ENCODE measurements around the gene OR52W1. TPM values are rescaled to one million over a fixed set of nuclear protein-coding genes. Genes with fewer than 3 reads are reported as not detected.

The OR52W1 gene
- total RNA-seq: not detected in 2 replicates

GRCh38 chr11:6199174-6199810 lies at the start of gene OR52W1:
OR52W1 (plus strand) TSS chr11:6199224; CDS start chr11:6199224, 0 bp downstream.

GRCh38 chr11:6170226-6170625 lies 28.8 kb upstream of the OR52W1 start, which contains the start of gene OR52B2:
OR52B2 (minus strand) TSS chr11:6170326; CDS start chr11:6170326, 0 bp downstream.

GRCh38 chr11:6205366-6205765 lies 6.3 kb downstream of the OR52W1 start, which contains the start of gene C11orf42:
C11orf42 (plus strand) TSS chr11:6205557; CDS start chr11:6205616, 59 bp downstream.

GRCh38 chr11:6234387-6235107 lies 35.5 kb downstream of the OR52W1 start, which contains the start of gene FHIP1B:
FHIP1B (minus strand) TSS chr11:6234636; CDS start chr11:6224516, 10,120 bp downstream.

GRCh38 chr11:6238902-6239301 lies 39.9 kb downstream of the OR52W1 start, which contains the start of gene CNGA4:
CNGA4 (plus strand) TSS chr11:6239089; CDS start chr11:6239207, 118 bp downstream.

Other genes starting within 250 kb of the OR52W1 start
- gene OR56A5, start 230.7 kb upstream of the OR52W1 start, total RNA-seq: not detected in 2 replicates
- not detected in 2 replicates for gene OR52L1, start 212.2 kb upstream of the OR52W1 start, total RNA-seq
- gene OR56A4, start 192.3 kb upstream of the OR52W1 start, total RNA-seq: not detected in 2 replicates
- gene OR56A1, start 168.5 kb upstream of the OR52W1 start, total RNA-seq: not detected in 2 replicates
- not detected in 2 replicates for gene OR56B4, start 91.5 kb upstream of the OR52W1 start, total RNA-seq
- gene OR52B2, start 28.9 kb upstream of the OR52W1 start, total RNA-seq: 0.06 TPM in 1 of 2 replicates, not detected in the other
- not detected in 2 replicates for gene C11orf42, start 6.3 kb downstream of the OR52W1 start, total RNA-seq
- gene FHIP1B, start 35.4 kb downstream of the OR52W1 start, total RNA-seq: 7.3 and 9.8 TPM in 2 replicates
- 0.06 TPM in 1 of 2 replicates, not detected in the other for gene CNGA4, start 39.9 kb downstream of the OR52W1 start, total RNA-seq
- gene CCKBR, start 60.6 kb downstream of the OR52W1 start, total RNA-seq: not detected in 2 replicates
- 307 and 433 TPM in 2 replicates for gene CAVIN3, start 121.3 kb downstream of the OR52W1 start, total RNA-seq
- gene SMPD1, start 191.2 kb downstream of the OR52W1 start, total RNA-seq: 54.4 and 71.0 TPM in 2 replicates
- 50.2 and 51.7 TPM in 2 replicates for gene APBB1, start 219.9 kb downstream of the OR52W1 start, total RNA-seq
- 0.79 and 1.4 TPM in 2 replicates for gene HPX, start 241.8 kb downstream of the OR52W1 start, total RNA-seq